C4-2B (cell line): Measurements from ENCODE around the gene PRKAG3.

Source experiments
- CTCF ChIP-seq: fragments of 450-650 bp; conservative IDR thresholded peaks from 2 replicates; pipeline ENCODE4 v1.5.1; 2017; ENCODE audit warnings: mild to moderate bottlenecking
- ZFX ChIP-seq: fragments of 450-650 bp; IDR thresholded peaks from 2 replicates; pipeline ENCODE4 v1.6.1; 2017

- TF ChIP-seq CTCF = no peak
- TF ChIP-seq ZFX = no peak
Observed at GRCh38 chr2:218873359-218874194, 42.0 kb upstream of the PRKAG3 start.
